Measurements from ENCODE around the gene CD86.

DNA sequence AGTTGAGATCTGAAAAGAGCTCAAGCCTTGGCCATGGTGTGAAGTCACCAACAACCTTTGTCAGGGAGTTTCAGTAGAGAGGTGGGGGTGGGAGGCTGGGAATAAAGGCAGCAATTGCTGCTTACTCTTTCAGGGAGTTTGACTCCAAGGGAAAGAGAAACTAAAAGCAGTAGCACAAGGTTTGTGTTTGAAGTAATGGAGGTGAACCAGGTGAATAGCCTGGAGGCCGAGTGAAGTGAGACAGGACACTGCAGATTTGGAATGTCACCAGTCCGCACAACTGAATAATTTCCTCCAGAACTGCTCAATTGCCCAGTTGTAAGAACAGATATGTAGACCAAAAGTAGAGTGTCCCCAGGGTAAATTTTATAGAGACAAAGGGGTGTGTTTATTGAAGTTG is 44.1 kb downstream of the CD86 start:
- TF ChIP-seq POLR2AphosphoS5 (IDR thresholded peaks at IDR 0.05): no peak
- TF ChIP-seq CTCF (IDR thresholded peaks at IDR 0.05): no peak
- no peak for TF ChIP-seq EP300 (IDR thresholded peaks at IDR 0.05)

Data from sigmoid colon (tissue), 4 donors.